Psoas muscle (tissue), 8 donors: ENCODE data around the gene SIK3. TPM values are rescaled to one million over a fixed set of nuclear protein-coding genes. Genes with fewer than 3 reads are reported as not detected.
A peak's percentile ranks its signal among the peaks of the same experiment; 100 is the strongest.

Experiments
- ATAC-seq, 4 donors: fragments of 200-7000 bp; cut with Tn5 transposase; one replicate each; pipeline ENCODE4 v1.9.1; 2020; ENCODE audit warnings: moderate library complexity in 3 of 4, mild to moderate bottlenecking in 2 of 4
- DNase-seq, 2 donors: peaks; one replicate each; pipeline ENCODE4 v3.0.0-alpha.2; 2020
- H3K27ac ChIP-seq: fragments of 200-600 bp; one replicate; pipeline ENCODE4 v1.8.0; 2022
- H3K27me3 ChIP-seq, 3 donors: fragments of 200-600 bp in 1 of 3; one replicate each; pipeline versions ENCODE4 v1.6.1 to v1.8.0; 2013 to 2022; ENCODE audit warnings: low read length in 2 of 3, mild to moderate bottlenecking in 2 of 3, moderate library complexity in 1 of 3; ENCODE audit not compliant: insufficient read depth in 3 of 3
- H3K36me3 ChIP-seq, 2 donors: fragments of 200-600 bp in 1 of 2; one replicate each; pipeline versions ENCODE4 v1.6.1 to v1.8.0; 2013 to 2022; ENCODE audit warnings: low read depth in 1 of 2, mild to moderate bottlenecking in 1 of 2, moderate library complexity in 1 of 2; ENCODE audit not compliant: insufficient read depth in 1 of 2
- H3K4me1 ChIP-seq: fragments of 200-600 bp; one replicate; pipeline ENCODE4 v1.8.0; 2022
- H3K4me3 ChIP-seq: fragments of 200-600 bp; one replicate; pipeline ENCODE4 v1.8.0; 2022; ENCODE audit warnings: mild to moderate bottlenecking
- H3K9me3 ChIP-seq: fragments of 200-600 bp; one replicate; pipeline ENCODE4 v1.8.0; 2022
- WGBS, 3 donors: extraction: QIAGEN DNeasy Blood & Tissue Kit; methylation state at CpG; one replicate each; pipeline versions ENCODE4 v1.1.6 to v1.1.7; 2013; 5-methylcytosine and 5-hydroxymethylcytosine counted together
- intact Hi-C, 2 donors: fragments of 100-400 bp; cut with DNase I; formaldehyde crosslinking; loops; one replicate each; pipeline versions ENCODE4 v1.11.0 to v1.14.2; 2022
- polyA plus RNA-seq, 3 donors: library from polyadenylated mRNA; stranded (reverse); fragments of 200-250 nt; gene quantifications; one replicate each; pipeline ENCODE4 v1.2.3, GENCODE V29; 2013
- total RNA-seq, 4 donors: library from RNA; stranded (reverse); fragmentation: NEBNext Ultra II Directional in 2 of 4; extraction: Animal tissue kit (Norgen Biotek cat#: 25700) in 2 of 4; gene quantifications; one replicate each; pipeline versions ENCODE4 v1.2.1 to v1.2.4, GENCODE V29; 2021 to 2023
- TF ChIP-seq, protein P1 (sequence below): fragments of 200-600 bp; IDR thresholded peaks from one replicate; pipeline ENCODE4 v1.8.0; 2022; ENCODE audit warnings: antibody characterized with exemption
- donor health status: healthy with polysubstance abuse.
- donor health status: DM: no; HTN: no; CAD: no; lungs with moderate emphysema.
- donor health status: Bipolar disorder and iron deficiency.
- donor health status: healthy.
- donor health status: DM: yes; HTN: yes; CAD: no.
- donor health status: DM: no; HTN: no; CAD: no.
- donor health status: DM: no; HTN: no; CAD: no.
- donor health status: DM: yes; HTN: yes; CAD: no.

The SIK3 gene
- total and polyA plus RNA-seq, 7 donors = 16.3 to 47.4 (median 39.8) TPM

DNA sequence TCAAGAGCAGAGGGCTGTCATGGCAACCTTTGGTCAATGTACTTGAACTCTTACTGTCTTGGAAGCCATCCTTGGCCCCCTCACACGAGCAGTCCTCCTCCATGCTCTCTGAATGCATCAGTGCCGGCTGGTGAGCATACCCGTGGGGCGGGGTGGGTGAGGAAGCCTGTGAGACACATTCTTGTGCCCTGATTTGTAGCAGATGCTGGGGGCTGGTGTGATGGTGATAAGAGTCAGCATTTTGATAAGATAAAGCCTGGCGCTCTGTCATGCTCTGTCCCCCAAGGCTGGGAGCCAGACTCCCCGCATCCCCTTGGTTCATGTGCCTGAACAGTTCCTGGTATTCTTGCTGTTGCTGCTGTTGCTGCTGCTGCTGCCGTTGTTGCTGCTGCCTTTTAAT lies 240.3 kb downstream of the SIK3 start:
- Histone ChIP-seq H3K36me3 (peaks cover 4 to 74% of the 10 kb centered on the region in 2 donors), H3K9me3 (no peaks in the 10 kb centered on the region), H3K27ac (no peak overlapping the region), H3K27me3 (no peaks in the 10 kb centered on the region), H3K4me1 (peaks cover 4% of the 10 kb centered on the region), H3K4me3 (no peak overlapping the region)
- TF ChIP-seq, protein P1, sequence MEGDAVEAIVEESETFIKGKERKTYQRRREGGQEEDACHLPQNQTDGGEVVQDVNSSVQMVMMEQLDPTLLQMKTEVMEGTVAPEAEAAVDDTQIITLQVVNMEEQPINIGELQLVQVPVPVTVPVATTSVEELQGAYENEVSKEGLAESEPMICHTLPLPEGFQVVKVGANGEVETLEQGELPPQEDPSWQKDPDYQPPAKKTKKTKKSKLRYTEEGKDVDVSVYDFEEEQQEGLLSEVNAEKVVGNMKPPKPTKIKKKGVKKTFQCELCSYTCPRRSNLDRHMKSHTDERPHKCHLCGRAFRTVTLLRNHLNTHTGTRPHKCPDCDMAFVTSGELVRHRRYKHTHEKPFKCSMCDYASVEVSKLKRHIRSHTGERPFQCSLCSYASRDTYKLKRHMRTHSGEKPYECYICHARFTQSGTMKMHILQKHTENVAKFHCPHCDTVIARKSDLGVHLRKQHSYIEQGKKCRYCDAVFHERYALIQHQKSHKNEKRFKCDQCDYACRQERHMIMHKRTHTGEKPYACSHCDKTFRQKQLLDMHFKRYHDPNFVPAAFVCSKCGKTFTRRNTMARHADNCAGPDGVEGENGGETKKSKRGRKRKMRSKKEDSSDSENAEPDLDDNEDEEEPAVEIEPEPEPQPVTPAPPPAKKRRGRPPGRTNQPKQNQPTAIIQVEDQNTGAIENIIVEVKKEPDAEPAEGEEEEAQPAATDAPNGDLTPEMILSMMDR = no peak
- ATAC-seq = no peak
- WGBS, 3 donors = 87 to 94% (median 90%) methylated on average over 7 of the region's 7 CpGs
- DNase-seq = no peak
- intact Hi-C loops = no loop called here

DNA sequence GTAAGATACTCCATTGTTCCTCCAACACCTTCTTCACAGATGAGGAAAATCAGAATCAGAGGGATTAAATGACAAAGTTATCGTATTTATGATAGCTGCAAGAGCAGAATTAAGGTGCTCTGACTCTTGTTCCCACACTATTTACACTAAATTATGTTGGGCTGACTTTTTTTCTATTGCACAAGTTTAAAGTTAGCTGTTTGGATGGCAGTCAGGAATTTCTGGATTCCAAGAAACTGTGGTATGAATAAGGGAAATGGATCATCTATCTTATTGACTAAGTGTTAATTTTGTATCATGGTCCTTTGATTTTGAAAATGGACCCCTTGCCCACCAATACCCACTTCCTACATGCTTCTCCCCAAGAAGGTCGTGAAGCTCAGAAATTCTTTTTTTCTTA lies 240.9 kb downstream of the SIK3 start:
- TF ChIP-seq, protein P1 = no peak
- no peaks in the 10 kb centered on the region for H3K27me3 ChIP-seq
- ATAC-seq (no peak), DNase-seq (no peak)
- intact Hi-C loops = no loop called here
- H3K9me3 ChIP-seq = no peaks in the 10 kb centered on the region
- no peak overlapping the region for H3K27ac ChIP-seq
- H3K4me3 ChIP-seq = no peak overlapping the region
- WGBS, 3 donors = 90 to 93% (median 91%) methylated on average over 2 of the region's 2 CpGs
- peaks cover 4 to 68% of the 10 kb centered on the region in 2 donors for H3K36me3 ChIP-seq
- H3K4me1 ChIP-seq = peaks cover 10% of the 10 kb centered on the region

DNA sequence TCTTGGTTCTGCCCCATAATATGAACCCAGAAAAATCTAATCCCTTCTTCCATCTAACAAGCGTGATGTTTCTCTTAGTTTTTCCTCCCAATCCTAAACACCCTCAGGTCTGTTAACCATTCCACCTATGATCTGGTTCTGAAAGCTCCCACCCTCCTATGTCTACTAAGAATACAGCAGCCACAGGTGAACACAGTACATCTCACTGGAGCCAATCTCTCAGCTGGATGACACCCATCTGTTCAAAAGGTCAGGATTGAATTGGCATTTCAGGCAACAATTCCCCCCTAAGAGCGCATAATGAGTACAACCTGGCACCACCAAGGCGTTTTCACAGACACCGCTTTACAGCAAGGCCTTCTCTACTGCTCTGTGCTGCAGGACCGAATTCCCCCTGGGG lies 241.8 kb downstream of the SIK3 start:
- peaks cover 0 to 59% of the 10 kb centered on the region in 2 donors for H3K36me3 ChIP-seq
- ATAC-seq (no peak), DNase-seq (no peak)
- peaks cover 17% of the 10 kb centered on the region for H3K4me1 ChIP-seq
- intact Hi-C loops = no loop called here
- no peak overlapping the region for H3K4me3 ChIP-seq
- H3K27ac ChIP-seq = no peak overlapping the region
- TF ChIP-seq, protein P1 = no peak
- WGBS, 3 donors = 77 to 95% (median 77%) methylated on average over 5 of the region's 5 CpGs
- H3K9me3 ChIP-seq = no peaks in the 10 kb centered on the region
- H3K27me3 ChIP-seq = no peaks in the 10 kb centered on the region

DNA sequence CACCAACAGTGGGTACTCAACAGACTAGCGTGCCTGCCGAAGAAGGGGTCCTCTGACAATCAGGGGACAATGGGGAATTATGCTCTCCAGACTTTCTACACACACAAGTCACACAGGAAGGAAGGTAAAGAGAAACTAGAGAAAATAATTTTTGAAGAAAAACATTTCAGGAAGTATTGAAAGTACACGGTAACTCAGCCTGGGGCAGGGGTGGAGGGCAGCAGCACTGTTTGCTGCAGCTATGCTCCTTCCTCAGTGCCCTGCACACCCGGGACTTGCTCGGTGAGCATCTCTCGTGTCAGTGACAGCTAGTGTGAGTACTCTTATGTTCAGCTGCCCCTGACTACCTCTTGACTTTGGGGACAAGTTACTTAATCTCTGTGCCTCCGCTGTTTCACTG lies 242.8 kb downstream of the SIK3 start:
- H3K27me3 ChIP-seq = no peaks in the 10 kb centered on the region
- no peak for DNase-seq
- 94 to 96% (median 95%) methylated on average over 7 of the region's 7 CpGs for WGBS, 3 donors
- intact Hi-C loops = no loop called here
- H3K9me3 ChIP-seq = no peaks in the 10 kb centered on the region
- peaks cover 17% of the 10 kb centered on the region for H3K4me1 ChIP-seq
- no peak for ATAC-seq
- TF ChIP-seq, protein P1 = no peak
- H3K36me3 ChIP-seq = peaks cover 0 to 54% of the 10 kb centered on the region in 2 donors
- H3K4me3 ChIP-seq = no peak overlapping the region
- no peak overlapping the region for H3K27ac ChIP-seq

DNA sequence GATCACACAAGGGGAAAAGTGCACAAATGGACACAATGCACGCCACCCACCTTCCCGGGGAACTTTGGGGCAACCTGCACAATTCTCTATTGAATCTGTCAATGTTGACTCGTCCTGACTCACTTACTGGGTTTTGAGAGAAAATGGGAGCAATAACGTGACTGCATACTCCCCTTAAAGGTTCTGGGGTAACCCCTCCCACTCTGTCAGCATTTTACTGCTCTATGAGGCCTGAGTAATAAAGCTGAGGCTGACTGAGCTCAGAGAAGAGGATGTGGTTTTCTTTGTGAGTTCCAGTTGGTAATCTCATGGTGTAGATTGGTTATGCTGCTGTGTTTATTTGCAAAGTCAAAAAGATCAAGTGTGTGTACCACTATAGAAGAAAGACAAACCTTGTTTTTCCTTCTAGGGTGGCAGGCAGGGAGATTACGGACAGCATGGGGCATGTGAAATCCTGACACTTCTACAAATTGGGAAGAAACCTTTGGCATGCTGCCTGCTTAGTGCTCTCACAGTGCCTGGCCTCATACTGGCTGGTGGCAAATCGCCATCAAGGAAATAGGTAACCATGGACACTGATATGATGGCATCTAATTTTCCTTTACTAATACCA lies 244.7 kb downstream of the SIK3 start:
- H3K36me3 ChIP-seq = peaks cover 0 to 49% of the 10 kb centered on the region in 2 donors
- peaks cover 17% of the 10 kb centered on the region for H3K4me1 ChIP-seq

More for the DNA sequence above, 244.7 kb downstream of the SIK3 start:
- H3K9me3 ChIP-seq = no peaks in the 10 kb centered on the region
- intact Hi-C loops = no loop called here
- no peak overlapping the region for H3K27ac ChIP-seq
- WGBS, 3 donors = 72 to 92% (median 81%) methylated on average over 6 of the region's 6 CpGs
- TF ChIP-seq, protein P1 = no peak
- DNase-seq (no peak), ATAC-seq (peak in 2 of 4 donors; percentile 22 to 31)
- no peak overlapping the region for H3K4me3 ChIP-seq
- H3K27me3 ChIP-seq = no peaks in the 10 kb centered on the region
